GM21447 (cell line): ENCODE data around the gene CT83.

Experiments
- ATAC-seq: cut with Tn5 transposase; IDR thresholded peaks from one replicate; pipeline ENCODE4 v1.9.1; 2021; ENCODE audit not compliant: unreplicated experiment

CT83 gene, protein sequence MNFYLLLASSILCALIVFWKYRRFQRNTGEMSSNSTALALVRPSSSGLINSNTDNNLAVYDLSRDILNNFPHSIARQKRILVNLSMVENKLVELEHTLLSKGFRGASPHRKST

DNA sequence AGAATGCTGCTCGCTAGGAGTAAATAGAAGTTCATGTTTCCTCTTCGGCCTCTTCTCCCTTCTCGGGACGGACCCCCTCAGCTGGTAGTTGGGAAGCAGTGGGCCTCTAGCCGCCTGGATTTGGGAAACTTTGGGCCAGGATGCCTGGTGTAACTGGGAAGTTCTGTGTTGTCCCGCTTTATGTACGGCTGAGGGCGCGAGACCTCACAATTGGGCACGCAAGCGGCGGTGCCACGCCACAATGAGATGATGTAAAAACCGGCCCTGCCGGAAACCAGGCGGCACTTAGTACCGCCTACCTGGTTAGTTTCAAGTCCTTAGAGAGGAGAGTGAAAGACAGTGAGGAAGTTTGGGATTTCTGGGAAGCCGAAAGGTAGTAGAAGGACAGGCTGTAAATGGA is at the start of gene CT83:
Gene CT83, minus strand, starts transcription at position 155 of the 400 bp plus-strand sequence. Its CDS starts 120 bp downstream, at position 35.
- no peak for ATAC-seq

DNA sequence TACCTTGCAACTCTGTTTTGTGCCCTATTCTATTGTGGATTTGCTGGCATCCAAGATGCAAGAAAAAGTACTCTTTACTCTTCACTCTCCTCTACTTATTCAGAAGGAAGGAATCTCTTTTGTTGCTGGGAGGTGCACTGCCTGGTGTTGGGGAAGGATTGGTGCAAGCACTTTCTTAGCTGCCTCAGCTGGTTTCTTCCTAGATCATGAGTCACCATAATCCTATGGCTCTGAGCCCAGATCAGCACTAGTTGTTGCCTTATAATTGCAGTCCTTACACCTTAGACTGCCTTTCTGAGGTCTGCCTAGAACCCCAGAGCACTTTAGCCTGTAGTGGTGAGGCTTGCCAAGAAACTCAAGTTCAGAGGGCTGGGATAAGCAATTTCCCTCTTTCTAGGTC is 37.0 kb upstream of the CT83 start:
- ATAC-seq: no peak

DNA sequence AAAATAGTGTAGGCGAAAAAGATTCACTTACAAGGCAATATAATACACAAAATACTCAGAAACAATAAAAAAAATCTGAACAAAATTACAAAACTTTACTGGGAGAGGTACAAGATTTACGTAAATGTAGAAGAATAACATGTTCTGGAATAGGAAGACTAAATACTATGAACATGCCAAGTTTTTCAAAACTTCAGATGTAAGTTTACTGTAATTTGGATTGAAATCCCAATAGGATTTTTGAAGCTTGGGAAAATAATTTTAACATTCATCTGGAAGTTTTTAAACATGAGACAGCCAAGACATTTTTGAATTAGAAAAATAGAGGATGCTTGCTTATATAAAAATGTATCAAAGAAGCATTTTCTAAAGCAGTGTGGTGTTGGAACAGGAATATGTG is 30.5 kb upstream of the CT83 start:
- ATAC-seq: no peak

DNA sequence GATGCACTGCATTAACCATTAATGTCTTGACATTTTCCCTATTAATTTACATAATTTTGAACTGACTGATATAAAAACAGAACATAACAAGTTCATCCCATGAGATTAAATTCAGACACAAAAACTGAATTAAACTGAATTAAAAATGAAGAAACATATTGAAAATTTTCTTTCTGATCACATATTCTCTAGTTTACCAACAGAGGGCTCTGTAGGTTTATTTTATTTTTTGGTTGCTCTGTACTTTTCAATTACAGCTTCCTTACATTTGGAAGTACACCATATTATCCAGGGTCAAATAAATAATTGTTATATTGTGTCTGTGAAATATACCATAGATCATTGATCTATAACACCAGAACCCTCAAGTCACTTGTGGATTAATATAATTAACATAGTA is 27.3 kb upstream of the CT83 start:
- no peak for ATAC-seq

DNA sequence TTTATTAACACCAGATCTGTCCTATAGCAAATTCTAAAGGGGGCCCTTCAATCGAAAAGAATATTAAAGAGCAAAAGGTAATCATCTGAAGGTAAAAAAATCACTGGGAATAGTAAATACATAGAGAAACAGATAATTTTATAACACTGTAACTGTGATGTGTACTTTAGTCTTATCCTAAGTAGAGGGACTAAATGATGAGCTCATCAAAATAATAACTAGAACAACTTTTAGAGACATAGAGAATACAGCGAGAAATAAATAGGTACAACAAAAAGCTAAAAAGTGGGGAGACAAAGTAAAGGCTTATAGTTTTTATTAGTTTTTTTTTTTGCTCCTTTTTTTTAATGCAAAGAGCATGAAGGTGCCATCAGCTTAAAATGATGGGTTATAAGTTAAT is 17.3 kb upstream of the CT83 start:
- no peak for ATAC-seq

DNA sequence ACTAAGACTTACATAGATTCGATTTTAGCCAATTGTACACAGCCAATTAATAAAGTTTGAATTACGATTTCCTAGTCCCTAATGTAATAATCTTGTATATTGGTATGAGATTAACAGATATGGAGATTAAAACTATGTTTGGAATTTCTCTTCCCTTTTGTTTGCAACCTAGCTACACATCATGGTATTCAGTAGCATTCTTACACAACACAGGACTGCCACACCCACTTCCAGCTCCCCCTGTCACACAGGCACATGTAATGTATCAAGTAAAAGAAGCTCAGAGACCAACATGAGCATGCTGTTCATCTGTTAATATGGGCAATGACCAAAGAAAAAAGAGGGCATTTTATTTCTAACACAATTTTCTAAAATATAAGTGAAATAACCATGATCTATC is 13.6 kb downstream of the CT83 start:
- ATAC-seq: no peak

DNA sequence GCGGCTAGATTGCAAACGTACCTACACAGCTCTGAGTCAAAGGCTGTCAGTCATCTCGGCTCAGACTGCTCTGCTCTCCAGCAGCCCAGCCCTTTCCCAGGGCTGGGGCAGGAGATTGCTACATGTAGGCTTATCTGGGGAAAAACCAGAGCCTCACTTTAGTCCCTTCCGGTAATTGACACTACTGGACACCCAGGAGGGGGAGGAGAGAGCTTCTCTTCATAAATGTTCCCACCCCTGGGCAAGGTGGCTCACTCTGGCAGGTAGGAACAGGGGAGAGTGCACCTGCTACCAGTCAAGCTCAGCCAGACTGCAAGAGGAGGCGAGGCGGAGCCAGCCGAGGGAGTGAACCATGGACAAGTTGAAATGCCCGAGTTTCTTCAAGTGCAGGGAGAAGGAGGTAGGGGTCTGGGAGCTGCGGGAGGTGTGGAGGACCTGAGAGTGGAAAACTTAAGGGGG is 26.4 kb downstream of the CT83 start, which contains the start of gene SLC6A14:
Gene SLC6A14, plus strand, starts transcription at position 249 of the 459 bp plus-strand sequence. Its CDS starts 104 bp downstream, at position 353.
- no peak for ATAC-seq

DNA sequence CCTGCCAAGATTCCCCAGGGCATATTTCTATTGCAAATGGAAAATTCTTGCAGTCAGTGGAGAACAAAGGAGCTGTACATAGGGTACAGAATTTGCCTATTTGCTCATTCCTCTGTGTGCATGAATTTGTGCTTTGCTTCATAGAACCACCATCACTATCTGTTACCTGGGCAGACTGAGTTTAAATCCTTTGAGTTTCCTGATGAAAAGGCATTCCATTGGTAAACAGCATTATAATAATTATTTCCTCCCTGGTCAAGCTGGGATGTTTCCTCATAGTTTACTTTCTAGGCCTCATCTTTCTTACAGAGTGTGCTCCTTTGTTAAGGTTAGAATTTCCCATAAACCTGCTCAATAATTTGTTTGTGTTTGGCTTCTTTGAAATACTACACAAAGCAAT is 27.2 kb downstream of the CT83 start:
- no peak for ATAC-seq

DNA sequence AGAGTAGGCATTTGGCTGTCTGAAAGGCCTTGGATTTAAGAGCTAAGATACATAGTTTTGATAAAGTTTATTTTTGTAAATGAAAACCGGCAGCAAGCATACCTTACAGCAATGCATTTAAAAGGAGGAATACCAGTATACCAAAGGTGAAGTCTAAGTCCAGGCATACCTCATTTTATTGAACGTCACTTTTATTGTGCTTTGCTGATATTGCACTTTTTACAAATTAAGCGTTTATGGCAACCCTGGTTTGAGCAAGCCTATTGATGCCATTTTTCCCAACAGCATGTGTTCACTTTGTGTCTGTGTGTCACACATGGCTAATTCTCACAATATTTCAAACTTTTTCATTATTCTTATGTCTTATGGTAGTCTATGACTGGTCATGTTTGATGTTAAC is 34.8 kb downstream of the CT83 start:
- no peak for ATAC-seq

DNA sequence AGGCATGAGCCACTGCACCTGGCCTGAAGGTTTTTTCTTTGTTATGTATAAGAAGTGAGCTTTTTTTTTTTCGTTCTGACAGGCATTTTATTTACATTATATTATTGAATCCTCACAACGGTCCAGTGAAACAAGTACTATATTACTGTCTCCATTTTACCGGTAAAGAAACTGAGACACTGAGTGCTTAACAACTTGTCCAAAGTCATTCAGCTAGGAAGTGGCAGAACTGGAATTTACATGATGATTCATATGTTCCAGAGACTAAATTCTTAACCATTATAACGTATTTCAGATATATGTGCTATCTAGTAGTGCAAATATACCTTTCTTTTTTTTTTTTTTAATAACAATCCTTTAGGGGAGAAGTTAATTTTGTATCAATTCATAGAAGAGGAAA is 44.8 kb downstream of the CT83 start:
- ATAC-seq: no peak

DNA sequence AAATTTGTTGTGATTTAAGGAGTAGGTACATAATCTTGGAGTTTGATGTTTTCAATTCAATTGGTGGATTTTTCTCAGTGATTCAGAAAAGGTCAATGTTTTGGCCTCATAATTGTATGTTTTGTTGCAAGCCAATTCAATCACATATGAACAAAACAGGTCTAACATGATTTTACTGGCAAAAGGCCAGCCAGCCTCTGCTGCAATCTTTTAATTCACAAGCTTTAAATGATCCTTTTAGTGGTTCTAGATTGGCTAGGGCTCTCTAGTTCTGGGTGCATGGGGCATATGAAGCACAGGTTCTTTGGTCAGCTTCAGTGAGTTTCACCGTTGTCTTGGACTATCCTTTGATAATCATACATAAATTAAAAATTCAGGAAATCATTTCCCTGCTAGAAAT is 45.6 kb downstream of the CT83 start:
- ATAC-seq: no peak

DNA sequence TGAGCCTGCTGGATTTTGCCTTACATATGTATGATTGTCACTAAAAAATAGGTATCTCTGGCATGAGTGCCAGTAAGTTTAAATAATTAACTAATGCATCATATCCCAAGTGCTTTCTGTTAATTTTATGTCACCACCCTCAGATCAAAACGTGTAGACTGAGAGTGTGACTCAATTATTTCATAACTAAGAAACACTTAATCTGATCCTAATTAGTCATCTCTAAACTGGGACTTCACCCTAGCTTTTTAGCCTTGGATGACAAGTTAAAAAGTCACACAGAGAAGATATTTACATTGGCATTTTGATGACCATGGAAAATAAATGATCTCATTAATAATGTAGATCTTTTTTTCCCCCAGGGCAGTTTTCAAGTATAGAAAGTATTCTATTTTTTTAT is 49.5 kb downstream of the CT83 start:
- no peak for ATAC-seq
